GOT3 (cell line): ENCODE measurements around the gene CSNK2A3.
"Not testable (repeated sequence)": the region's sequence is repeated elsewhere in the genome, so short reads cannot be mapped to it uniquely, and the experiment has no call there.

Experiments used
- DNase-seq: peaks from one replicate; lab custom pipeline; 2025; ENCODE audit warnings: mixed read lengths; lab: John Stamatoyannopoulos, UW

CSNK2A3 gene

GRCh38 chr11:11352878-11353277 lies at the start of gene CSNK2A3:
Gene CSNK2A3, minus strand, starts transcription at chr11:11353250. Its CDS starts 131 bp downstream, at chr11:11353119.
- not testable (repeated sequence) for DNase-seq

DNA sequence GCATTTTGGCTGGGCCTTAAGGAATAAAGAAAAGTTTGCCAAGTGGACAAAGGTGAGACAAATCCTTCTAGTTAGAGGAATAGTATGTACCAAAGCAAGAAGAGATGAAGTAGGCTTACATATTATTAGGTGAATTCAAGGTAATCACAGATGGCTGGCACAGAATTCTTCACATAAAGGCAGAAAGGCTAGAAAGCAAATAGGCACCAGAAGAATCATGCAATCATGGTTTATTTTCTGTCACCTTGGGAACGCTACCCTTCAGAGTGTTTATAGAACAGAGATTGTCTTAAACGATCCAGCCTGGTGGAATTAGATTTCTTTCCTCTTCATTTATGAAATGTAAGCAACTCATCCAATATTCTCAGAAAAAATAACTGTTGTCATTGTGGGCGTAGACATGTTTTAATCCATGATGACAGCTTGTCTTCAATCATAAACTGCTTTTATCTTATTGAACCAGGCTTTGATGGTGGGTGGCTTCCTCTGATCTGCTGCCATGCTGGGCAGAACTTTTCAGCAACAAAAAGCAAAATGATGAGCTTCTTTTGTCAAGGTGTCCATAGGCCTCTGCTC lies 49.0 kb upstream of the CSNK2A3 start:
- DNase-seq = no peak

DNA sequence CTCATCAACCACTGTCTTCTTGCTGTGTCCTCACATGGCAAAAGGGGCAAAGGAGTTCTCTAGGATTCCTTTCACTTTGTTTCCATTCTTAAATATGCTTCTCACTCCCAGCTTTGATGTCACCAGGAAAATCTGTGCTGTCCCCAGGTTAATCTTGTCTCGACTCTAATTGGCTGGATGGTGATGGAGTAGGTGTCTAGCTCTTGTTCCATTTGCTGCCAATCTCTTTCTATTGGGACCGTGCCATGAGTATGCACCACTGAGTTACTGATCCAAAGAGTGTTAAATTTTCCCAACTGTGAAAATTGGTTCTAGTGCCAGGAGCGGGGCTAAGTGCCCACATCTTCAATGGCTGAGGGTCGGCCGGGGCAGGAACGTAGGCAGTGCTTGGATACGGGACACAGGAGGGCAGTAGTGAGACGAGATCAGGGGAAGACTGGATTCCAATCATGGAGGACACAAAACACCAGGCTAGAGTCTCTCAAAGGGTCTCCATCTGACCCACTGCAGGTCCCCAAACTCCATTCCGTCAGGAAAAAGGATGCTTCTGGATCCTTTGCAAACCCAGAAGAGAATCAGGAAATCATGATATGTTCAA lies 47.7 kb upstream of the CSNK2A3 start:
- DNase-seq = no peak

- DNase-seq = no peak
These were observed 47.1 kb upstream of the CSNK2A3 start for GRCh38 chr11:11400121-11400520.

DNA sequence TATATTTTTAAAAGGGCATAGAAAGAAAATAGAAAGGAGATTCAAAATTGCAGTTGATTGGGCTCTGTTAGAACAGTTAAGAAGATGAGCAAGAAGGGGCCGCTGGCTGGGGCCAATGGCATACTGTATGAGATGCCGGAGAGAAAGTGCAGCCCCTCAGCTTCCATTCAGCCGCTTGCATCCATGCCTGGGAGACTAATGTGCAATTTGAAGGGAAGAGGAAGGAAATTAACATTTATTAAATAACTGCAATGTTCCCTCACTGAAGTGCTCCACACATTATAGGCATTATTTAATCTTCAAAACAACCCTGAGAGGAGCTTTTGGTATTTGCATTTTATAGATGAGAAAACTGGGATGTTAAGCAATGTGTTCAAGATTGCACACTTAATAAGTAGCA lies 44.7 kb upstream of the CSNK2A3 start:
- DNase-seq = no peak

- no peak for DNase-seq
These were observed 44.0 kb upstream of the CSNK2A3 start for GRCh38 chr11:11397036-11397415.

DNA sequence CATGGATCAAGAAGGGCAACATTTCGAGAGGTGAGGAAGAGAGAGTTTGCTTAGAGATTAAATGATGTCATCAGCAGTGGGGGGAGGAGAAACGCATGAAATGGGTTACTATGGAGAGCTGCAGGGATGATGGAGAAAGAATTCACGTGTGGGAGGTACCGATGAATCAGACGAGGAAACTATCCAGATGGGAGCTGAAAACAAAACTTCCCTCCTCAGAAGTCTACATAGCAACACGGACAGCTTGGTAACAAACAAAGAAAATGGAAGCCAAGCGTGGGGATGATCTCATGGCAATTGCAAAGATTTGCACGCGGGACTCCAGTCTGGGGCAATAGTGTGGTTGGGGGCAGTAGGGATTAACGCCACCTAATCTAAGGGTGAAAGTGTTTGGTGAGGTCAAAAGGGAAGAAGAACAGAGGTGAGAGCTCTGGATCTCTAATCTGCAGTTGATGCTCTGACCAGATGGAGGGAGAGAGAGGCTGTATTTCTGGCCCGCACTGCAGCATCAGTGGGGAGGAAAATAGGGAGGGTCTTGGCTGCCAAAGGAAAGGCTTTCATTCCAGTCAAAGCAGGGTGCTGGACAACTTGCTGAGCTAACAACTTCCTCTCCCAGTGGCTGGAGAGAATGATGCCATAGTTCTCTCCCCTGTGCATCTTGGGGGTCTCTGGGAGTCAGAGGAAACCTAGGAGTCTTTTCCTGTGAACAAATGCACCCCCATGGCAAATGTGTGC lies 43.4 kb upstream of the CSNK2A3 start:
- DNase-seq = peak; percentile 18

GRCh38 chr11:11395126-11395525 lies 42.1 kb upstream of the CSNK2A3 start:
- no peak for DNase-seq

- DNase-seq = no peak
These were observed 41.2 kb upstream of the CSNK2A3 start for GRCh38 chr11:11394241-11394640.

DNA sequence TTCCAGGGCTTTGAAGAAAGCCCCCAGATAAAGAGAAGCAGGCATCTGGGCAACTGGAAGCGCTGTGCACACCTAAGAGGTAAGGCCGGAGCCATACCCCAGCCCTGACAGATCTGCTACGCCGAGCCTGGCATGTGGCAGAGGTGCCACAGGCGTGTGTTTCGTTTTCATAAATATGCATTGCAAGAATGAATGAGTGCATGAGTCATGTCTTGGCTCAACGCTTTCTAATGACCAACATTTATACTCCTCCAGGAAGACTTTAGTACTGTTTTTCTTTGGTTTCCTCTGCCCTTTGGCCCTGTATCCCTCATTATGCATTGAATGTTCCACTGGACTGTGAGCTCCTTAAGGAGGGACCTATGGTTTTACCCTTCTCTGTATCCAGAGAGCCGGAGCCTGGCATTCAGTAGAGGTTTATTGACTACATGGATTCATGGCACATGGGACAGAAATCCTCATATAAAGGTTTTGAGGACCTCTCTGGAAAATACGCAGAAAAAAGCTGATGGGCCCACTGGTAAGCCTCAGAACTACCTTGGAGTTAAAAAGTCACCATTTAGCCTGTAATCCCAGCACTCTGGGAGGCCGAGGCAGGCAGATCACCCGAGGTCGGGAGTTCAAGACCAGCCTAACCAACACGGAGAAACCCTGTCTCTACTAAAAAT lies 38.9 kb upstream of the CSNK2A3 start:
- DNase-seq = no peak

DNA sequence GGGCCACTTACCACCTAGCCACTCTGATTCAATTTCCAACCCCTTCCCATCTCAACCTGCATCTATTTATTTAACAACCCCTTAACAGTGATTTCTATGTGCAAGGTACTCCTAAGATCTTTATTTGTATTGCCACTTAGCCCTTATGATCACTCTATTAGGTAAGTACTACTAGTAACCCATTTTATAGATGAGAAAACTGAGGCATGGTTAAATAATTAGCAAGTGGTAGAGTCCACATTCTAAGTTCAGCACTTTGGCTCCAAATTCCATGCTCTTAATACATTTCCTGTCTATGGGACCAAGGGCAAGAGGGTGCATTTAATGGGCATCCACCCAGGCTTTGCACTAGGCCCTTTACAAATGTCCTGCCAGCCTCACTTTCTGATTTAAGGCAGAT lies 38.1 kb upstream of the CSNK2A3 start:
- no peak for DNase-seq

DNA sequence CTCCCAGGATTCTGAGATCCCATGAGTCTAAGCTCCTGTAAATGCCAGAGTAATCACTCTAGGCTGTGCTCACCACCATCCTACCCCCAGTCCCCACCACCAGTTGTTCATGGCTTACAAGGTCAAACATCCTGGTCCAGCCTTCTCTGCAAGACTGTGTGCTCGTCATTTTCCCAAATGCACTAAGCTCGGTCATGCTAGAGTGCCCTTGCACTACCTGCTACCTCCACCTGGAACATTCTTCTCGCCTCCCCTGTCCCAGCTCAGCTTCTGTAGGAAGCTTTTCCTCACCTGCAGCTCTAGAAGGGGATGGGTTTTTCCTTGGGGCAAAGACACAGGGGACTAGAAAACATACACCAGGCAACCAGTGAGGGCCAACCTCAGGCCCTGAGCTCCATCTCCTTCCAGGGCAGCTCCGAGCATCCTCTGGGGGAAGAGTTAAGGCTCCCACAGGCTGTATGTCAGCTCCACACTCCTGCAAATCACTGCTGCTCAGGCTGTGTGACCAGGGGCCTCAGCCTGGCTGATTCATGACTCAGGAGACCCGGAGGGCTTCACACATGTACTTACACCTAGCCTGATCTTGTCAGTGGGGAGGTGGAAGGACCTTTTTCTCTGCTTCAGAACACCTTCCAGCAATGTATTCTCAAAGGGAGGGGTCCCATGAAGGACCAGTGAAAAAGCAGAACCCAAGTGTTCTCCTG lies 37.2 kb upstream of the CSNK2A3 start:
- DNase-seq = no peak

- DNase-seq = no peak
These were observed 36.2 kb upstream of the CSNK2A3 start for GRCh38 chr11:11389238-11389637.

DNA sequence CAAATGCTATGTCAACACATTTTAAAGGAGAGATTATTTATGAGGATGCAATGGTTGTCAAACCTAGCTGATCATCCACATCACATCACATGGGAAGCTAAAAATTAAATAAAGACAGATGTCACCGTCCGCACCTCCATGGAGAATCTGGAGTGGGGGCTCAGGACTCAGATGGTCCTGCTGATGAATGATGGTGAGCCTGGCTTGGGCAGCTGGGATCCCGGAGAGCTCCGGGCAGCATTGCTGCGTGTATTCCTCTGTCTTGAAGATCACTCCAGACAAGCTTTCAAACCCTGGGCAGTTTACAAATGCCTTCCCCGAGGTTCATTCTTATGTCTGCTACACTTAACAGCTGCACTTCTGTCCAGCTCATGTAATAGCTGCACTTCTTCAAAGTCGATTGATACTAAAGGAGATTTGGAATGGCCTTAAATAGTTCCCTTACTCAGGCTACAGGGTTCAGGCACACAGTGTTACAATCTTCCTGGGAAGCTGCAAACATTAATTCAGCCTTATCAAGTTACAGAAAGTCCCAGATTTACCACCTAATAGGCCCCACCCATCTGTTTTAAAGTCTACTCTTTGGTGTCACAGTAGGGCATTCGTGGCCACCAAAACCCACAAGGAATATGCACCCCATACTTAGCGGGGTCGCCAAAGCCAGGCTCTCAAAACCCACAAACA lies 34.7 kb upstream of the CSNK2A3 start:
- DNase-seq = no peak

- no peak for DNase-seq
These were observed 34.2 kb upstream of the CSNK2A3 start for GRCh38 chr11:11387207-11387606.

GRCh38 chr11:11384829-11385228 lies 31.8 kb upstream of the CSNK2A3 start:
- DNase-seq = no peak

DNA sequence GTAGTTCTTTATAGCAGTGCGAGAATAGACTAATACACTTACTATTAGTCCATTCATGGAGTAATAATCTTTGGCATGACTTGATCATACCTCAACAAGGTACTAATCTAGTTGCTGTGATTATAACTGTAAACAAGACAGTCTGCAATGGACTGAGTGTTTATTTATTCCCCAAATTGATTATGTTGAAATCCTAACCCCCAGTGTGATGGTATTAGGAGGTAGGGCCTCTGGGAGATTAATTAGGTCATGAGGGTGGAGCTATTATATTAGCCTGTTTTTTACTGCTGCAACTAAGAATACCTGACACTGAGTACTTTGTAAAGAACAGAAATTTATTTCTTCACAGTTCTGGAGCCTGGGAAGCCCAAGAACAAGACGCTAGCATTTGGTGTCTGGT lies 30.9 kb upstream of the CSNK2A3 start:
- no peak for DNase-seq

DNA sequence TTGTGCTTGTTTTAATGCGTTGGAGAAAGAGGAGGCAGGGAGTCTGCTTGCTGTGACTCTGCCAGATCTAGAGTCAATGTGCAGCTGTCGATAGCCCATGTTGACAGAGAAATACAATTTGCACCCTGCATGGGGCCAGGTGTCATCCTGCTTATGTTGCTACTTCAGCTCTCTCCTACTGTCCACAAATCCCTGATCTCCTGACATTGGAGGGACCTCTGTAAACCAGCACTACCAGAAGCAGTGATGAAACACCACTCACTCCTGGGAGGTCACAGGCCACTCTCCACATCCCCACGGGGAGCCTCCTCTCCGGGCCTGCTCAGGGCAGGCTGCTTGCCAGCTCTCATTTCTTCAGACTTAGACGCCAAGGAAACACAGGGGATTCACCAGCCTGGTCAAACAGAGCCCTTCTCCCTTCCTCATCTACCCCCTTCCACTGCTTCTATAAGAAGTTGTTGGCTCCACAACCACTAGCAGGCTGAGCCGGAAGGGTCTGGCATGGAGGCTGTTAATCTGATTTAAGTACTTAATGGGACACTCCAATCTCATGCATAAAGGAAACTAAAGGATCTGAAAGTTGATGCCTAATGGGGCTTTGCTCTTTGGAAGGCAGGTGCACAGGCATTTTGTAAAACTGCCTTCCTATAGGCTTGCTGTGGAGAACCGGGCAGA lies 29.9 kb upstream of the CSNK2A3 start:
- DNase-seq = no peak

- DNase-seq = no peak
These were observed 28.5 kb upstream of the CSNK2A3 start for GRCh38 chr11:11381471-11382105.

GRCh38 chr11:11380883-11381282 lies 27.8 kb upstream of the CSNK2A3 start:
- DNase-seq = no peak

DNA sequence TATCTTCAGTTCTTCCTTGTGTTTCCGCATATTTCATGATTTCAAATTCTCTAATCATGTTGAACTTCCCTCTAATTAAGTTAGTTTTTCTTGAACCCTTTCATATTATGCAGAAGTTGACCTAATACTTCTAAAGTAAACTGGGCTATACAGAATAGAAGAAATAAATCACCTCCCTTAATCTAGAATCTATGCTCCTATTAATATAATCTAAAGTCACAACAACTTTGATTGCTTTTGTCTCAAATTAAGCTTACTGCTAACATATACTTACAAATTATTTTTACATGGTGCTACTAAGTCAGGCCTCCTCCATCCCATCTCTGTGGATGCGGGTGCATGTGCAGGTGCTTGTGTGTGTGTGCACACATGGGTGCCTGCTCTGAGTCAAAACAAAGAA lies 27.3 kb upstream of the CSNK2A3 start:
- no peak for DNase-seq
